ENCODE results near the gene VASH2.

- TF ChIP-seq ZNF274 (IDR thresholded peaks at IDR 0.05; ENCODE audit: low read depth, low read length) (no peak), SUZ12 (IDR thresholded peaks at IDR 0.05; ENCODE audit: extremely low read depth, insufficient read depth, insufficient read length) (no peak), YY1 (IDR thresholded peaks at IDR 0.05; ENCODE audit: insufficient read depth, insufficient read length) (no peak)
These were observed 5.3 kb upstream of the VASH2 start for GRCh38 chr1:212945056-212945455.
